ENCODE data around the gene ANO2.

Gene ANO2

DNA sequence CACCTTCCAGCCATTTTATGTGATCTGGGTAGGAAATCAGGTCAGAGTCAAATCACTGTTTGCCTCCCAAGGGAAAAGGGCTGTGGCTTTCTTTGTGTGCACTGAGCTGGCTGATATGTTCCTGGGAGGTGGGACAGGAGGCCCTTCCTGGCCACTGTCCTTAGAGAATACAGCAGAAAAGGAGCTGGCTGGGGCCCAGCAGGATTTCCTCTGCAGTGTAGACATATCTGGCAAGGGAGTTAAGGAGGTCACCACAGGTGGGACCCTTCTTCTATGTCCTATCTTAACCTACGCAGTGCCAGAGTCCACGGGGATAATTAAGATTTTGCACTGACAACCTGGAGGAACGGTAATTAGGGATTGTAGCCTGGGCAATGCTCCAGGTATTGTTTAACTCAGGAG lies 367.8 kb downstream of the ANO2 start:
- TF ChIP-seq ZBTB7A (IDR thresholded peaks at IDR 0.05; ENCODE audit: low read depth): no peak
- no peak for TF ChIP-seq NFIC (IDR thresholded peaks at IDR 0.05)
- no peak for TF ChIP-seq USF1 (IDR thresholded peaks at IDR 0.05)
- TF ChIP-seq YY1 (IDR thresholded peaks at IDR 0.05; ENCODE audit: low read depth): no peak
- TF ChIP-seq RAD21 (IDR thresholded peaks at IDR 0.05; ENCODE audit: low read depth): no peak
- no peak for TF ChIP-seq CREB1 (IDR thresholded peaks at IDR 0.05; ENCODE audit: low read depth)
- no peak for TF ChIP-seq CEBPB (IDR thresholded peaks at IDR 0.05)
- no peak for TF ChIP-seq MAX (IDR thresholded peaks at IDR 0.05)
- no peak for TF ChIP-seq EGR1 (IDR thresholded peaks at IDR 0.05)
- TF ChIP-seq EP300 (IDR thresholded peaks at IDR 0.05; ENCODE audit: borderline replicate concordance): no peak
- no peak for TF ChIP-seq TAF1 (IDR thresholded peaks at IDR 0.05; ENCODE audit: low read depth)
- no peak for TF ChIP-seq TCF12 (IDR thresholded peaks at IDR 0.05; ENCODE audit: low read depth)
- TF ChIP-seq TEAD4 (IDR thresholded peaks at IDR 0.05): no peak
- TF ChIP-seq FOXM1 (IDR thresholded peaks at IDR 0.05; ENCODE audit: borderline replicate concordance, low read depth): no peak
- no peak for TF ChIP-seq REST (IDR thresholded peaks at IDR 0.05; ENCODE audit: low read depth)

DNA sequence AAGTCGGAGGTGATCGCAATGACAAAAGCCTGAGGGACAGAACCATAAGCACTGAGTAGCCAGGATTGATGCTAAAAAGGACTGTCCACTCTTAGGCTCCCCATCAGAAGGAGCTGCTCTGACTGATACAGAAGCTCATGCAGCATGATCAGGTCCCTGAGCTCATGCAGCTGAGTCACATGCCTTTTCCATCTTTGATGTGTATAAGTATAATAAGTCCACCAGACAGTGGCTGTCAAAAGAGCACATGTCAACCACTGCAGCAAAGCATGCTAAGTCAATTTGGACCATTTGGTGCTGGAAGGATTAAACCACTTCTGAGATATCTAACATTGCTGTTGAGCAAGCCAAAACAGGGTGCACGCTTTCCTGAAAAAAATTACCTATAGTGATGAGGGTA lies 369.1 kb downstream of the ANO2 start:
- TF ChIP-seq NFIC (IDR thresholded peaks at IDR 0.05): no peak
- no peak for TF ChIP-seq CEBPB (IDR thresholded peaks at IDR 0.05)
- no peak for TF ChIP-seq MAX (IDR thresholded peaks at IDR 0.05)
- no peak for TF ChIP-seq EGR1 (IDR thresholded peaks at IDR 0.05)
- TF ChIP-seq RAD21 (IDR thresholded peaks at IDR 0.05; ENCODE audit: low read depth): no peak
- TF ChIP-seq TEAD4 (IDR thresholded peaks at IDR 0.05): no peak
- TF ChIP-seq USF1 (IDR thresholded peaks at IDR 0.05): no peak
- no peak for TF ChIP-seq TCF12 (IDR thresholded peaks at IDR 0.05; ENCODE audit: low read depth)
- TF ChIP-seq CREB1 (IDR thresholded peaks at IDR 0.05; ENCODE audit: low read depth): no peak
- TF ChIP-seq YY1 (IDR thresholded peaks at IDR 0.05; ENCODE audit: low read depth): no peak
- TF ChIP-seq EP300 (IDR thresholded peaks at IDR 0.05; ENCODE audit: borderline replicate concordance): no peak
- no peak for TF ChIP-seq REST (IDR thresholded peaks at IDR 0.05; ENCODE audit: low read depth)
- TF ChIP-seq TAF1 (IDR thresholded peaks at IDR 0.05; ENCODE audit: low read depth): no peak
- no peak for TF ChIP-seq FOXM1 (IDR thresholded peaks at IDR 0.05; ENCODE audit: borderline replicate concordance, low read depth)
- no peak for TF ChIP-seq ZBTB7A (IDR thresholded peaks at IDR 0.05; ENCODE audit: low read depth)

DNA sequence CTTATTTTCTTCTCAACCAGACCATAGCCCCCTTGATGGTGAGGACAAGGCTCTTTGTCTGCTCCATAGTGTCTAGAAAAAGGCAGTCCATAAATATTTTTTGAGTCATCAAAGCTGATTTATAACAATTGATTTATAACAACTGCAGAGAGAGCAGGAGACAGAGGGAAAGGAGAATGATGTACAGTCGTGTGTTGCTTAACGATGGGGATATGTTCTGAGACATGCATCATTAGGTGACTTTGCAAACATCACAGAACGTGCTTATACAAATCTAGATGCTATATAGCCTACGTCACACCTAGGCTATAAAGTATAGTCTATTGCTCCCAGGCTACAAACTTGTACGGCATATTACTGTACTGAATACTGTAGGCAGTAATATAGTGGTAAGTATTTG lies 369.8 kb downstream of the ANO2 start:
- TF ChIP-seq TAF1 (IDR thresholded peaks at IDR 0.05; ENCODE audit: low read depth): no peak
- no peak for TF ChIP-seq TEAD4 (IDR thresholded peaks at IDR 0.05)
- no peak for TF ChIP-seq MAX (IDR thresholded peaks at IDR 0.05)
- TF ChIP-seq NFIC (IDR thresholded peaks at IDR 0.05): no peak
- TF ChIP-seq YY1 (IDR thresholded peaks at IDR 0.05; ENCODE audit: low read depth): no peak
- no peak for TF ChIP-seq EP300 (IDR thresholded peaks at IDR 0.05; ENCODE audit: borderline replicate concordance)
- TF ChIP-seq REST (IDR thresholded peaks at IDR 0.05; ENCODE audit: low read depth): no peak
- TF ChIP-seq USF1 (IDR thresholded peaks at IDR 0.05): no peak
- TF ChIP-seq EGR1 (IDR thresholded peaks at IDR 0.05): no peak
- TF ChIP-seq CEBPB (IDR thresholded peaks at IDR 0.05): no peak
- TF ChIP-seq FOXM1 (IDR thresholded peaks at IDR 0.05; ENCODE audit: borderline replicate concordance, low read depth): no peak
- no peak for TF ChIP-seq RAD21 (IDR thresholded peaks at IDR 0.05; ENCODE audit: low read depth)
- no peak for TF ChIP-seq TCF12 (IDR thresholded peaks at IDR 0.05; ENCODE audit: low read depth)
- TF ChIP-seq CREB1 (IDR thresholded peaks at IDR 0.05; ENCODE audit: low read depth): no peak
